DND-41 (cell line): ENCODE measurements around the gene HLCS.

ENCODE experiments used
- EZH2 ChIP-seq: IDR thresholded peaks from 3 replicates; pipeline ENCODE4 v1.6.1; 2012; ENCODE audit warnings: borderline replicate concordance, low read depth, mild to moderate bottlenecking, moderate library complexity, low read length, inconsistent platforms; ENCODE audit not compliant: severe bottlenecking
- TF ChIP-seq, protein P1 (sequence below): IDR thresholded peaks from 2 replicates; pipeline ENCODE4 v1.5.1; 2012; ENCODE audit warnings: borderline replicate concordance, low read length, moderate library complexity, mild to moderate bottlenecking; ENCODE audit not compliant: poor library complexity, severe bottlenecking; ENCODE audit errors: extremely low read depth

DNA sequence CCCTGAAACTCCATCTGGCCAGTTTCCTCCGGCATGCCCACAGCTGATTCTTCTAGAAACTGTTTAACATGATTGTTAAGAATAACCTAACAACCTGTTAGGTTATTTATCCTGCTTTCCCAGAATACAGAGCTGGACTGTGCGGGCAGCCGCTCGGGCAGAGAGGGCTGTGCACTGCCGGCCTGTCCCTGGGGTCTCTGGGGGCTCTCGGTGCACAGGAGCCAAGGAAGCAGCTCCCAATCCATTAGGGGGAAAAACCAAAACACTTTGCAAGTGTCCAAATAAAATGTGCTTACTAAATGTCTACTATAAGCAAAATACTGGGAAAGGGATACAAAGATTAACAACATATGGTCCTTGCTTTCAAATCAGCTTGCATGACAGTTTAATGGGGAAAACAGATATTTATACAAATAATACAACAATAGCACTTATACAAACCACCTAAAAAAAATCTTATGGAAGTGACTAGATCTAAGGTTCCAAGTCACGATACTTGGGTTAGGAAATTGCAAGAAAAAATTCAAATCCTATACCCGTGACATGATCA, 50.7 kb downstream of the HLCS start:
- TF ChIP-seq, protein P1, sequence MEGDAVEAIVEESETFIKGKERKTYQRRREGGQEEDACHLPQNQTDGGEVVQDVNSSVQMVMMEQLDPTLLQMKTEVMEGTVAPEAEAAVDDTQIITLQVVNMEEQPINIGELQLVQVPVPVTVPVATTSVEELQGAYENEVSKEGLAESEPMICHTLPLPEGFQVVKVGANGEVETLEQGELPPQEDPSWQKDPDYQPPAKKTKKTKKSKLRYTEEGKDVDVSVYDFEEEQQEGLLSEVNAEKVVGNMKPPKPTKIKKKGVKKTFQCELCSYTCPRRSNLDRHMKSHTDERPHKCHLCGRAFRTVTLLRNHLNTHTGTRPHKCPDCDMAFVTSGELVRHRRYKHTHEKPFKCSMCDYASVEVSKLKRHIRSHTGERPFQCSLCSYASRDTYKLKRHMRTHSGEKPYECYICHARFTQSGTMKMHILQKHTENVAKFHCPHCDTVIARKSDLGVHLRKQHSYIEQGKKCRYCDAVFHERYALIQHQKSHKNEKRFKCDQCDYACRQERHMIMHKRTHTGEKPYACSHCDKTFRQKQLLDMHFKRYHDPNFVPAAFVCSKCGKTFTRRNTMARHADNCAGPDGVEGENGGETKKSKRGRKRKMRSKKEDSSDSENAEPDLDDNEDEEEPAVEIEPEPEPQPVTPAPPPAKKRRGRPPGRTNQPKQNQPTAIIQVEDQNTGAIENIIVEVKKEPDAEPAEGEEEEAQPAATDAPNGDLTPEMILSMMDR = no peak
- TF ChIP-seq EZH2 = no peak
